Right lobe of liver (tissue), 6 donors: Measurements from ENCODE around the gene DPP7. TPM values are rescaled to one million over a fixed set of nuclear protein-coding genes. Genes with fewer than 3 reads are reported as not detected.

Experiments
- ATAC-seq, 4 donors: fragments of 200-7000 bp; cut with Tn5 transposase; one replicate each; pipeline ENCODE4 v1.9.1; 2020; ENCODE audit warnings: mild to moderate bottlenecking in 4 of 4, moderate library complexity in 4 of 4
- DNase-seq, 3 donors: peaks; one replicate each; pipeline ENCODE4 v3.0.0-alpha.2; 2020
- H3K27ac ChIP-seq, 3 donors: fragments of 200-600 bp; one replicate each; pipeline ENCODE4 v1.8.0; 2022
- H3K27me3 ChIP-seq, 2 donors: fragments of 200-600 bp; one replicate each; pipeline ENCODE4 v1.8.0; 2022
- H3K36me3 ChIP-seq, 4 donors: fragments of 200-600 bp; sonication (generic) in 1 of 4; one replicate each; pipeline versions ENCODE4 v1.5.1 to v1.8.0; 2017 to 2022; ENCODE audit warnings: control low read depth in 1 of 4
- H3K4me1 ChIP-seq, 4 donors: fragments of 200-600 bp; sonication (generic) in 1 of 4; one replicate each; pipeline versions ENCODE4 v1.5.1 to v1.8.0; 2017 to 2022; ENCODE audit warnings: control low read depth in 1 of 4
- H3K4me3 ChIP-seq, 3 donors: fragments of 200-600 bp; one replicate each; pipeline ENCODE4 v1.8.0; 2022
- H3K9me3 ChIP-seq, 4 donors: fragments of 200-600 bp; sonication (generic) in 1 of 4; one replicate each; pipeline versions ENCODE4 v1.5.1 to v1.8.0; 2017 to 2022; ENCODE audit warnings: control low read depth in 1 of 4
- CTCF ChIP-seq, 4 donors: fragments of 200-600 bp in 3 of 4; fragments of 450-650 bp in 1 of 4; IDR thresholded peaks; one replicate each; pipeline versions ENCODE4 v1.5.1 to v1.8.0; 2016 to 2022; ENCODE audit warnings: antibody characterized with exemption in 4 of 4, mild to moderate bottlenecking in 2 of 4
- POLR2A ChIP-seq: fragments of 450-650 bp; IDR thresholded peaks from one replicate; pipeline ENCODE4 v1.6.1; 2017; ENCODE audit warnings: antibody characterized with exemption, mild to moderate bottlenecking
- WGBS: methylation state at CpG from one replicate; pipeline ENCODE4 v1.1.6; 2018; ENCODE audit warnings: low coverage, low lambda C conversion rate; ENCODE audit not compliant: insufficient coverage; ENCODE audit errors: missing lambda C conversion rate; 5-methylcytosine and 5-hydroxymethylcytosine counted together
- intact Hi-C, 2 donors: fragments of 100-400 bp; cut with DNase I; formaldehyde crosslinking; loops; one replicate each; pipeline versions ENCODE4 v1.11.2 to v1.14.1; 2022
- total RNA-seq, 6 experiments: library from RNA; depleted of rRNA in 2 of 6; stranded (reverse); fragments of >200 nt in 2 of 6; fragmentation: NEBNext Ultra II Directional in 3 of 6; extraction: Animal tissue kit (Norgen Biotek cat#: 25700) in 3 of 6; gene quantifications; one replicate each; pipeline versions ENCODE4 v1.1.0 to v1.2.4, GENCODE V29; 2016 to 2023
- donor health status: DM: no; HTN: yes; CAD: no.
- donor health status: DM: no; HTN: no; CAD: no.
- donor health status: DM: no; HTN: no; CAD: no.
- donor health status: DM: no; HTN: yes; CAD: no.
- donor health status: DM: no; HTN: yes; CAD: no.

DPP7 gene
- total RNA-seq, 6 experiments from 2014 or later, result 62.2 to 86.2 (median 66.2) TPM

DNA sequence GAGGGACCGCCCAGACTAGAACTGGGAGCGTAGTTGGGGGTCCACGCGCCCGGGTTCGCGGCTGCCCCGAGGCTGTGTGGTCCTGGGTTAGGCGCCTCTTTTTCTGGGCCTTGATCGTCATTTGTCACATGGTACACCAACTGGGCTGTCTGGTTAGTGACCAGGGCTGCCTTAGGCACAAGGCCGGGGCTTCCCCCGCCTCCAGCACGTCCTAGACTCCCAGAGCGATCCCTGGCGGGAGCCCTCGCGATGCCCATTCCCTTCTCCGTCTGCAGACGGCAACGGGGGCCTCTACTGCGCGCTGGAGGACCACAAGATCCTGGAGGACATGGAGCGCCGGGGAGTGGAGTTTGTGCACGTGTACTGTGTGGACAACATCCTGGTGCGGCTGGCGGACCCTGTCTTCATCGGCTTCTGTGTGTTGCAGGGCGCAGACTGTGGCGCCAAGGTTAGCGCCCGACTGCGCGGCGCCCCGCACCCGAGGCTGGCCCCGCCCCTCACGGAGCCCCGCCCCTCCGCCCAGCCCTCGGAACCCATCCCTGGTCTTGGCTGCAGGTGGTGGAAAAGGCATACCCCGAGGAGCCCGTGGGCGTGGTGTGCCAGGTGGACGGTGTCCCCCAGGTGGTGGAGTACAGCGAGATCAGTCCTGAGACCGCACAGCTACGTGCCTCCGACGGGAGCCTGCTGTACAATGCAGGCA is 35.7 kb downstream of the DPP7 start:
- no peak overlapping the region for H3K4me3 ChIP-seq
- H3K9me3 ChIP-seq, result no peaks in the 10 kb centered on the region
- no peak overlapping the region for H3K27ac ChIP-seq
- TF ChIP-seq POLR2A, result no peak
- no peak for TF ChIP-seq CTCF (IDR thresholded peaks at IDR 0.05)
- intact Hi-C loops, result no loop called here
- H3K36me3 ChIP-seq, result peaks cover 0 to 4% (median 0%) of the 10 kb centered on the region in 4 donors
- H3K4me1 ChIP-seq, result peaks cover 0 to 10% (median 0%) of the 10 kb centered on the region in 4 donors
- ATAC-seq (peak in 2 of 4 donors; percentile 9 to 12), DNase-seq (no peak)
- H3K27me3 ChIP-seq, result peaks cover 0 to 16% of the 10 kb centered on the region in 2 donors
- WGBS, result 25% methylated on average over 8 of the region's 51 CpGs

DNA sequence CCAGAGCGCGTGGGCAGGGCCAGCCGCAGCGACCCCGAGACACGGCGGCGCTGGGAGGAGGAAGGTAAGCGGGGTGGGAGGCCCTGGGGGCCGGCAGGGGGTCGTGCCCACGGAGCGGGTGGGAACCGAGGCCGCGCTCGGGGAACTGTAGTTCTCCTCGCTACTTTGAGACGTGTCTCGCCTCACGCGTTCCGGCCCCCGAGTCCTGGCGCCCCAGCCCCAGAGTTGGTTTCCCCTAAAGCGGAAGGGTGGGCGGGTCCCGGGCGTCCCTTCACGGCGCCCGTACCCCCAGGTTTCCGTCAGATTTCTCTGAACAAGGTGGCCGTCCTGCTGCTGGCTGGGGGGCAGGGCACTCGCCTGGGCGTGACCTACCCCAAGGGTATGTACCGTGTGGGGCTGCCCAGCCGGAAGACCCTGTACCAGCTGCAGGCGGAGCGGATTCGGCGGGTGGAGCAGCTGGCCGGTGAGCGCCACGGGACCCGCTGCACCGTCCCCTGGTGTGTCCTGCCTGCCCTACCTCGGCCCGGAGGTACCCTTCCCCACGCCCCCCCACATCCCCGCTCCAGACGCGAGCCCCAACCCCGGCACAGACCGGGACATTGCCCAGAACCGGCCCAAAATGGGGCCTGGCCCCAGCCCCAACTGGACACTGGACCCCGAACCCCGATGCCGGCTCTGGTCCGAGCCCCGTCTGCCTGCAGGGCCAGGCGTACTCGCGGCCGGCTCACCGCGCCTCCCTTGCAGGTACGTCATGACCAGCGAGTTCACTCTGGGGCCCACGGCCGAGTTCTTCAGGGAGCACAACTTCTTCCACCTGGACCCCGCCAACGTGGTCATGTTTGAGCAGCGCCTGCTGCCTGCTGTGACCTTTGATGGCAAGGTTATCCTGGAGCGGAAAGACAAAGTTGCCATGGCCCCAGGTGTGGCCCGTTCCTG is 36.5 kb downstream of the DPP7 start:
- WGBS, result 0% methylated on average over 7 of the region's 76 CpGs
- Histone ChIP-seq H3K27me3 (peaks cover 0 to 16% of the 10 kb centered on the region in 2 donors), H3K4me1 (peaks cover 0 to 10% (median 0%) of the 10 kb centered on the region in 4 donors), H3K4me3 (peak overlapping the region; percentile 38 to 43 (median 40)), H3K27ac (peak overlapping the region in 2 of 3 donors; percentile 24 to 51), H3K9me3 (no peaks in the 10 kb centered on the region), H3K36me3 (peaks cover 0 to 4% (median 0%) of the 10 kb centered on the region in 4 donors)
- peak in 3 of 4 donors; percentile 7 to 11 (median 9) for ATAC-seq
- TF ChIP-seq CTCF (IDR thresholded peaks at IDR 0.05) (no peak), POLR2A (no peak)
- intact Hi-C loops, result no loop called here
- no peak for DNase-seq

- intact Hi-C loops, result no loop called here
- DNase-seq, result peak; percentile 76 to 84 (median 83)
- 6% methylated on average over 6 of the region's 87 CpGs for WGBS
Observed at GRCh38 chr9:137077010-137077747, 37.4 kb downstream of the DPP7 start, which contains the start of gene UAP1L1. Gene UAP1L1 (plus strand): TSS chr9:137077517. CDS start chr9:137077533, 16 bp downstream.

More at GRCh38 chr9:137077010-137077747, 37.4 kb downstream of the DPP7 start, which contains the start of gene UAP1L1:
- peaks cover 0 to 16% of the 10 kb centered on the region in 2 donors for H3K27me3 ChIP-seq
- no peaks in the 10 kb centered on the region for H3K9me3 ChIP-seq
- peak within 1 kb of the TSS; percentile 38 to 43 (median 40) for H3K4me3 ChIP-seq
- H3K27ac ChIP-seq, result peak within 1 kb of the TSS in 2 of 3 donors; percentile 24 to 51
- peaks cover 0 to 10% (median 0%) of the 10 kb centered on the region in 4 donors for H3K4me1 ChIP-seq
- peaks cover 0 to 4% (median 0%) of the 10 kb centered on the region in 4 donors for H3K36me3 ChIP-seq
- peak; percentile 49 to 72 (median 61) for ATAC-seq
- TF ChIP-seq CTCF (IDR thresholded peaks at IDR 0.05) (no peak), POLR2A (peak; percentile 31)
